GM18907 (cell line): ENCODE data around the gene TCF7L1.

Source experiments
- ATAC-seq: cut with Tn5 transposase; IDR thresholded peaks from one replicate; pipeline ENCODE4 v1.9.1; 2021; ENCODE audit warnings: mild to moderate bottlenecking, moderate library complexity; ENCODE audit not compliant: unreplicated experiment

The TCF7L1 gene

GRCh38 chr2:85215448-85216401 lies 82.5 kb downstream of the TCF7L1 start:
- no peak for ATAC-seq

- ATAC-seq, result no peak
These were observed 83.7 kb downstream of the TCF7L1 start for GRCh38 chr2:85216927-85217326.

- no peak for ATAC-seq
These were observed 88.0 kb downstream of the TCF7L1 start for GRCh38 chr2:85221067-85221691.

GRCh38 chr2:85222792-85223191 lies 89.6 kb downstream of the TCF7L1 start:
- no peak for ATAC-seq

- ATAC-seq, result no peak
These were observed 93.6 kb downstream of the TCF7L1 start for GRCh38 chr2:85226783-85227182.

GRCh38 chr2:85230679-85231467 lies 97.7 kb downstream of the TCF7L1 start:
- ATAC-seq, result no peak

- ATAC-seq, result no peak
These were observed 98.2 kb downstream of the TCF7L1 start for GRCh38 chr2:85231468-85231805.

- no peak for ATAC-seq
These were observed 98.8 kb downstream of the TCF7L1 start for GRCh38 chr2:85231952-85232351.

GRCh38 chr2:85234868-85235267 lies 101.7 kb downstream of the TCF7L1 start:
- no peak for ATAC-seq

GRCh38 chr2:85235281-85235680 lies 102.1 kb downstream of the TCF7L1 start:
- ATAC-seq, result no peak

GRCh38 chr2:85236084-85236483 lies 102.9 kb downstream of the TCF7L1 start:
- no peak for ATAC-seq

GRCh38 chr2:85237849-85238565 lies 104.8 kb downstream of the TCF7L1 start:
- no peak for ATAC-seq

- ATAC-seq, result no peak
These were observed 105.4 kb downstream of the TCF7L1 start for GRCh38 chr2:85238607-85239006.

- ATAC-seq, result no peak
These were observed 105.9 kb downstream of the TCF7L1 start for GRCh38 chr2:85239102-85239501.

GRCh38 chr2:85240055-85240454 lies 106.9 kb downstream of the TCF7L1 start:
- no peak for ATAC-seq

GRCh38 chr2:85242321-85242720 lies 109.1 kb downstream of the TCF7L1 start:
- no peak for ATAC-seq

- no peak for ATAC-seq
These were observed 110.2 kb downstream of the TCF7L1 start for GRCh38 chr2:85243101-85244072.

GRCh38 chr2:85244828-85245227 lies 111.6 kb downstream of the TCF7L1 start:
- no peak for ATAC-seq

- ATAC-seq, result no peak
These were observed 112.7 kb downstream of the TCF7L1 start for GRCh38 chr2:85245891-85246290.

- ATAC-seq, result no peak
These were observed 113.2 kb downstream of the TCF7L1 start for GRCh38 chr2:85246348-85246747.
